Epithelial cell of esophagus (primary cell): ENCODE data around the gene VIPAS39.

Experiments used
- DNase-seq: peaks from one replicate; pipeline ENCODE4 v3.0.0; 2010; ENCODE audit warnings: low read depth
- H3K4me3 ChIP-seq: 2 replicates; pipeline ENCODE4 v1.5.1; 2011; ENCODE audit warnings: mild to moderate bottlenecking, low read length, control low read depth
- TF ChIP-seq, protein P1 (sequence below): IDR thresholded peaks from 2 replicates; pipeline ENCODE4 v1.5.1; 2011; ENCODE audit warnings: low read depth, mild to moderate bottlenecking, low read length, control low read depth, inconsistent platforms; ENCODE audit not compliant: insufficient read depth; ENCODE audit errors: missing control alignments

The VIPAS39 gene

DNA sequence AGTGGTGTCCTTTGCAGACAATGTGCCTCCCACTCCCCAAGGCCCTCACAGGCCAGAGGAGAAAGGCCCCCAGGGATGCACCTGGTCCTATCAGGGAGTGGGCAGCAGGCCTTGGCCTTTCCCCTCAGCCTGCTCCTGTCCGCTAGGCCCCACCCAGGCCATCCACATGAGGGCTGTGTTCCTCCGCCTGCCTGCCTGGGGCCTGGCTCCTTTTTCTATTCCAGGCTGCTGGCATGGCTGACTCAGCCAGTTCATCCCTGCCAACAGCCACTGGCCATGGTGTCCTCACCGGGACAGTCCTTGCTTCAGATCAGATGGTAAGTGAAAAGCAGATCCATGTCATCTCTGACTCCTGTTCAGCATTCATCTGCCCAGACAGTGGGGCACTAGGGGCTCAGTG, 27.9 kb upstream of the VIPAS39 start:
- TF ChIP-seq, protein P1, sequence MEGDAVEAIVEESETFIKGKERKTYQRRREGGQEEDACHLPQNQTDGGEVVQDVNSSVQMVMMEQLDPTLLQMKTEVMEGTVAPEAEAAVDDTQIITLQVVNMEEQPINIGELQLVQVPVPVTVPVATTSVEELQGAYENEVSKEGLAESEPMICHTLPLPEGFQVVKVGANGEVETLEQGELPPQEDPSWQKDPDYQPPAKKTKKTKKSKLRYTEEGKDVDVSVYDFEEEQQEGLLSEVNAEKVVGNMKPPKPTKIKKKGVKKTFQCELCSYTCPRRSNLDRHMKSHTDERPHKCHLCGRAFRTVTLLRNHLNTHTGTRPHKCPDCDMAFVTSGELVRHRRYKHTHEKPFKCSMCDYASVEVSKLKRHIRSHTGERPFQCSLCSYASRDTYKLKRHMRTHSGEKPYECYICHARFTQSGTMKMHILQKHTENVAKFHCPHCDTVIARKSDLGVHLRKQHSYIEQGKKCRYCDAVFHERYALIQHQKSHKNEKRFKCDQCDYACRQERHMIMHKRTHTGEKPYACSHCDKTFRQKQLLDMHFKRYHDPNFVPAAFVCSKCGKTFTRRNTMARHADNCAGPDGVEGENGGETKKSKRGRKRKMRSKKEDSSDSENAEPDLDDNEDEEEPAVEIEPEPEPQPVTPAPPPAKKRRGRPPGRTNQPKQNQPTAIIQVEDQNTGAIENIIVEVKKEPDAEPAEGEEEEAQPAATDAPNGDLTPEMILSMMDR: no peak
- no peak overlapping the region for H3K4me3 ChIP-seq
- no peak for DNase-seq

DNA sequence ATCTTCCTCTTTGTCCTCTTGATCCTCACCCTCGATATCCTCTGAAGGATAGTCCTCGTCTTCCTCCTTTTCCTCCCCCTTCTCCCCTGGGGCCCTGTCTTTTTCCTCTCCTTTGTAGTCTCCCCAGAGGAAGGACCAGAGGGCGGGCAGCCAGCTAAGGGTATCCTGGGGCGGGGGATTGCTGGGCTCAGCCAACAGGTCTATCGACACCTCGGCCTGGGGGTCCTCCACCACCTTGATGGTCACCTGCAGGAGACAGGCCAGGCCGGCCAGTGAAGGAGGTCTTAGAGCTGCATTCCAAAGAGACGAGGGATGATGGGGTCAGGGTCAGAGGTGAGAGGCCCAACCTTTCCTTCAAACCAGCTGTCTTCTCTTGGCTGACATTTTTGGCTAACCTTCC, 25.0 kb upstream of the VIPAS39 start:
- DNase-seq: no peak
- TF ChIP-seq, protein P1: no peak
- no peak overlapping the region for H3K4me3 ChIP-seq

GRCh38 chr14:77478796-77479195, 21.4 kb upstream of the VIPAS39 start:
- DNase-seq: no peak
- no peak overlapping the region for H3K4me3 ChIP-seq
- TF ChIP-seq, protein P1: no peak

GRCh38 chr14:77478029-77478428, 20.6 kb upstream of the VIPAS39 start:
- no peak for DNase-seq
- TF ChIP-seq, protein P1: no peak
- H3K4me3 ChIP-seq: no peak overlapping the region

- H3K4me3 ChIP-seq: no peak overlapping the region
- no peak for DNase-seq
- TF ChIP-seq, protein P1: no peak
Observed at GRCh38 chr14:77475432-77476115, 18.2 kb upstream of the VIPAS39 start.

- no peak for DNase-seq
- TF ChIP-seq, protein P1: no peak
- no peak overlapping the region for H3K4me3 ChIP-seq
Observed at GRCh38 chr14:77474479-77475177, 17.2 kb upstream of the VIPAS39 start.
